IPS-15b (cell line): ENCODE results near the gene UCHL3.

Source experiments
- H3K27me3 ChIP-seq: one replicate; pipeline ENCODE4 v1.6.1; 2013; ENCODE audit warnings: low read length; ENCODE audit not compliant: control insufficient read depth, insufficient read depth
- H3K36me3 ChIP-seq: one replicate; pipeline ENCODE4 v1.6.1; 2013; ENCODE audit warnings: low read length; ENCODE audit not compliant: control insufficient read depth, insufficient read depth
- H3K4me1 ChIP-seq: one replicate; pipeline ENCODE4 v1.6.1; 2013; ENCODE audit warnings: mild to moderate bottlenecking, low read length; ENCODE audit not compliant: control insufficient read depth, insufficient read depth
- H3K4me3 ChIP-seq: one replicate; pipeline ENCODE4 v1.5.1; 2013; ENCODE audit warnings: low read depth, low read length
- H3K9ac ChIP-seq: one replicate; pipeline ENCODE4 v1.6.1; 2013; ENCODE audit warnings: low read depth, mild to moderate bottlenecking, low read length
- H3K9me3 ChIP-seq: one replicate; pipeline ENCODE4 v1.6.1; 2013; ENCODE audit warnings: mild to moderate bottlenecking, low read length; ENCODE audit not compliant: control insufficient read depth, insufficient read depth

Gene UCHL3

GRCh38 chr13:75636436-75637180, 87.0 kb downstream of the UCHL3 start:
- Histone ChIP-seq H3K36me3 (no peaks in the 10 kb centered on the region), H3K9me3 (no peaks in the 10 kb centered on the region), H3K27me3 (peaks cover 28% of the 10 kb centered on the region), H3K9ac (peak overlapping the region; percentile 49), H3K4me1 (peaks cover 8% of the 10 kb centered on the region), H3K4me3 (peak overlapping the region; percentile 84)

GRCh38 chr13:75637181-75637750, 87.7 kb downstream of the UCHL3 start:
- H3K9me3 ChIP-seq: no peaks in the 10 kb centered on the region
- peaks cover 28% of the 10 kb centered on the region for H3K27me3 ChIP-seq
- H3K4me1 ChIP-seq: peaks cover 8% of the 10 kb centered on the region
- H3K4me3 ChIP-seq: peak overlapping the region; percentile 84
- no peak overlapping the region for H3K9ac ChIP-seq
- H3K36me3 ChIP-seq: no peaks in the 10 kb centered on the region

- Histone ChIP-seq H3K36me3 (no peaks in the 10 kb centered on the region), H3K4me1 (peaks cover 8% of the 10 kb centered on the region), H3K27me3 (peaks cover 28% of the 10 kb centered on the region), H3K9ac (no peak overlapping the region), H3K9me3 (no peaks in the 10 kb centered on the region), H3K4me3 (no peak overlapping the region)
Measured at GRCh38 chr13:75639454-75639853, 89.9 kb downstream of the UCHL3 start.

- Histone ChIP-seq H3K9me3 (no peaks in the 10 kb centered on the region), H3K9ac (no peak overlapping the region), H3K36me3 (no peaks in the 10 kb centered on the region), H3K27me3 (peaks cover 25% of the 10 kb centered on the region), H3K4me3 (no peak overlapping the region), H3K4me1 (peaks cover 8% of the 10 kb centered on the region)
Measured at GRCh38 chr13:75641026-75641425, 91.4 kb downstream of the UCHL3 start.

- Histone ChIP-seq H3K36me3 (no peaks in the 10 kb centered on the region), H3K4me3 (no peak overlapping the region), H3K9me3 (no peaks in the 10 kb centered on the region), H3K27me3 (peaks cover 12% of the 10 kb centered on the region), H3K9ac (no peak overlapping the region), H3K4me1 (peaks cover 8% of the 10 kb centered on the region)
Measured at GRCh38 chr13:75643182-75643581, 93.6 kb downstream of the UCHL3 start.

DNA sequence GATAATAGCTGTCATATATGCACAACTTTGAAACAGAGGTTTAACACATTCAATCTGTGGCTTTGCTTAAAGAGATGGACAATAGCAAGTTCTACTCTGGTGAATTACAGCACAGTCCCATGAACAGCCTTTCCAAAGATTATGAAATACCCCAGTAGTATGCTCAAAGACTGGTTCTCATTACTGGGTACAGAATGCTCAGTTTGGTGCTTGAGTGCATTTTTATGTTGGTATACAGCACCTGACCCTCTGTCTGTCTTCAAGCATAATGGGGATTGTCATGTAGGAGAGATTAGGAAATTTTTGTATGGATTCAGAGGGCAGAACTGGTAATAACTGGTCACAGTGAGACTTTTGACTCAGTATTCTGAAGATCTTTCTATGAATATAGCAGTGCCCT, 94.1 kb downstream of the UCHL3 start:
- peaks cover 7% of the 10 kb centered on the region for H3K27me3 ChIP-seq
- no peak overlapping the region for H3K9ac ChIP-seq
- H3K9me3 ChIP-seq: no peaks in the 10 kb centered on the region
- H3K36me3 ChIP-seq: no peaks in the 10 kb centered on the region
- no peak overlapping the region for H3K4me3 ChIP-seq
- H3K4me1 ChIP-seq: peaks cover 8% of the 10 kb centered on the region

DNA sequence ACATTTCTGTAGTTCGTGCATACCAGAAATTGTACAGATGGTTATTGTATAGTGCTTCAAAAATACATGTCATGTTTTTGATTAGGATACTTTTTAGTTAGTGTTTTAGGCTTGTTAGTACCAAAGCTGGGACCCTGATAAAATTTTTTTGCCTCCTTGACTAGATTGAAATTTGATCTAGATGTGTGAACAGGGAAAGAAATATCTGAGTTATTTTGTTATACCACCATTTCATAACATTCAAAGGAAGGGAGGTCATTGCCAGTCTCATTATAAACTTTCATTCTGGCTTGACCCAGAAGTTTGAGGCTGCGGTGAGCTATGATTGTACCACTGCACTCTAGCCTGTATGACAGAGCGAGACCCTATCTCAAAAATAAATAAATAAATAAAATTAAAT, 95.5 kb downstream of the UCHL3 start:
- H3K27me3 ChIP-seq: no peaks in the 10 kb centered on the region
- H3K4me1 ChIP-seq: peaks cover 7% of the 10 kb centered on the region
- no peak overlapping the region for H3K9ac ChIP-seq
- H3K4me3 ChIP-seq: no peak overlapping the region
- no peaks in the 10 kb centered on the region for H3K9me3 ChIP-seq
- no peaks in the 10 kb centered on the region for H3K36me3 ChIP-seq

GRCh38 chr13:75647126-75647784, 97.7 kb downstream of the UCHL3 start:
- no peak overlapping the region for H3K9ac ChIP-seq

DNA sequence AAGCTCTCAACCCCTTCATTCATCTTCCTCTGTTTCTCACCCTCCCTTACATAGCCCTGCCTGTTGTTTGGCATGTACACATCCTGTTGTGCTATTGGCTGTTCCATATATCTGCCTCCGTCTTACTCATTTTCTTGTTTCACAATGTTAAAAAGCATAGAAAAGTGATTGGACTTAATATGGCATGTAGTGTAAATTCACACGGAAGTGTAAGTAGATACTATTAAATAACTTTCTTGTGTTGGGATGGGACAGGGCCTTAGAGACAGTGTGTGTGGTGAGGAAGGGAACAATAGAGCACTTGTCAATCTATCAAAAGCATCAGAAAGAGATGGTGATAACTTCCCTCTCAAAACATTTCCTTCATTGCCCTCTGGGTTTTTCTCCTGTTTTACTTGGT, 98.9 kb downstream of the UCHL3 start:
- no peaks in the 10 kb centered on the region for H3K9me3 ChIP-seq
- no peaks in the 10 kb centered on the region for H3K36me3 ChIP-seq
- no peak overlapping the region for H3K9ac ChIP-seq
- H3K4me3 ChIP-seq: no peak overlapping the region
- no peaks in the 10 kb centered on the region for H3K4me1 ChIP-seq
- H3K27me3 ChIP-seq: no peaks in the 10 kb centered on the region

More at GRCh38 chr13:75647126-75647784, 97.7 kb downstream of the UCHL3 start:
- Histone ChIP-seq H3K9me3 (no peaks in the 10 kb centered on the region), H3K4me3 (no peak overlapping the region), H3K36me3 (no peaks in the 10 kb centered on the region), H3K27me3 (no peaks in the 10 kb centered on the region), H3K4me1 (no peaks in the 10 kb centered on the region)

- Histone ChIP-seq H3K27me3 (no peaks in the 10 kb centered on the region), H3K9ac (no peak overlapping the region), H3K9me3 (no peaks in the 10 kb centered on the region), H3K4me1 (no peaks in the 10 kb centered on the region), H3K36me3 (no peaks in the 10 kb centered on the region), H3K4me3 (no peak overlapping the region)
Measured at GRCh38 chr13:75651013-75651412, 101.4 kb downstream of the UCHL3 start.

- H3K9ac ChIP-seq: no peak overlapping the region
- H3K4me3 ChIP-seq: no peak overlapping the region
- no peaks in the 10 kb centered on the region for H3K4me1 ChIP-seq
- H3K27me3 ChIP-seq: no peaks in the 10 kb centered on the region
- H3K9me3 ChIP-seq: no peaks in the 10 kb centered on the region
- H3K36me3 ChIP-seq: no peaks in the 10 kb centered on the region
Measured at GRCh38 chr13:75652726-75653125, 103.1 kb downstream of the UCHL3 start.
